ENCODE data around the gene MTPN.

- TF ChIP-seq CTCF (IDR thresholded peaks at IDR 0.05): no peak
- TF ChIP-seq POLR2A (IDR thresholded peaks at IDR 0.05): no peak
Measured at GRCh38 chr7:135938563-135938962, 38.6 kb downstream of the MTPN start.

Data from Peyer's patch (tissue), 4 donors.